Coronary artery (tissue), 2 donors: Measurements from ENCODE around the gene ITGA7.

ENCODE experiments used
- DNase-seq: peaks from one replicate; pipeline ENCODE4 v3.0.0-alpha.2; 2017; ENCODE audit warnings: low spot score
- H3K27ac ChIP-seq, 2 donors: fragments of 200-600 bp; sonication (generic); one replicate each; pipeline ENCODE4 v1.5.1; 2016 to 2019
- H3K4me3 ChIP-seq: fragments of 200-600 bp; sonication (generic); 2 replicates; pipeline ENCODE4 v1.5.1; 2016; ENCODE audit warnings: mild to moderate bottlenecking, moderate library complexity
- TF ChIP-seq, protein P1 (sequence below): fragments of 200-600 bp; sonication (generic); IDR thresholded peaks from one replicate; pipeline ENCODE4 v1.5.1; 2019; ENCODE audit warnings: antibody characterized with exemption

The ITGA7 gene

DNA sequence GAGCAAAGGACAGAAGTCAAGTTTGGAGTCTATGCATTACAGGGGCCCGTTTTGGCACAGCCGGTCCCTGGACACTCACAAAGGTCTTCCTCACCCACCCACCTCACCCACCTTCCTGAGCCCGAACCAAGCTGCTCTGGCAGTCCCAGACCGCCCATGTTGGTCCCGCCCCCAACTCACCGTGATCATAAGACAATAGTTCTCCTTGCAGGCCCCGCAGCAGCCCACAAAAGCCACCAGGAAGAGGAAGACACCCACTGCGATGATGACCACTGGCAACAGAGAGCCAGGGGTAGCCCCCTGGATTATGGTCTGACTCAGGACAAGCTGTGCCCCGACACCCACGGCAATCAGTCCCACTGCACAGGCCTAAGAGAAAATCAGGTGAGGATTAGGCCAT lies 19.3 kb upstream of the ITGA7 start:
- Histone ChIP-seq H3K27ac (peak overlapping the region; percentile 96 to 98), H3K4me3 (peak overlapping the region; percentile 95)
- no peak for DNase-seq
- TF ChIP-seq, protein P1, sequence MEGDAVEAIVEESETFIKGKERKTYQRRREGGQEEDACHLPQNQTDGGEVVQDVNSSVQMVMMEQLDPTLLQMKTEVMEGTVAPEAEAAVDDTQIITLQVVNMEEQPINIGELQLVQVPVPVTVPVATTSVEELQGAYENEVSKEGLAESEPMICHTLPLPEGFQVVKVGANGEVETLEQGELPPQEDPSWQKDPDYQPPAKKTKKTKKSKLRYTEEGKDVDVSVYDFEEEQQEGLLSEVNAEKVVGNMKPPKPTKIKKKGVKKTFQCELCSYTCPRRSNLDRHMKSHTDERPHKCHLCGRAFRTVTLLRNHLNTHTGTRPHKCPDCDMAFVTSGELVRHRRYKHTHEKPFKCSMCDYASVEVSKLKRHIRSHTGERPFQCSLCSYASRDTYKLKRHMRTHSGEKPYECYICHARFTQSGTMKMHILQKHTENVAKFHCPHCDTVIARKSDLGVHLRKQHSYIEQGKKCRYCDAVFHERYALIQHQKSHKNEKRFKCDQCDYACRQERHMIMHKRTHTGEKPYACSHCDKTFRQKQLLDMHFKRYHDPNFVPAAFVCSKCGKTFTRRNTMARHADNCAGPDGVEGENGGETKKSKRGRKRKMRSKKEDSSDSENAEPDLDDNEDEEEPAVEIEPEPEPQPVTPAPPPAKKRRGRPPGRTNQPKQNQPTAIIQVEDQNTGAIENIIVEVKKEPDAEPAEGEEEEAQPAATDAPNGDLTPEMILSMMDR = no peak

DNA sequence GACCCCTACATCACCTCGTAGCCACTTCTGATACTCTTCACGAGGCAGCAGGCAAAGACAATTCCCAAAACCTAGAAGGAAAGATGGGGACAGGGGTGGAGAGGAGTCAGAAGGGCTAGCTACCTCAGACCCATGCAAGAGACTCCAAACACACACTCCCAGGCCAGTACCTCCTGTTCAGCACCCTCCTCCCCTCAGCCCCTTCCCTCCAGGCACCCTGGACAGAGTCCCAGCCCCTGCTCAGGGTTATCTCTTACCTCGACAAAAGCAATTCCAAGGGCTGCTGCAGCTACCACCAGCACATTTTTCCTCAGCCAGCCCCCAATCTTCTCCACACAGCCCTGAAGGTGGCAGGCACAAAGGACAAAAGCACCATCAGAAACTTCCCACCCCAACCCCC lies 17.9 kb upstream of the ITGA7 start:
- H3K27ac ChIP-seq = peak overlapping the region; percentile 0 to 13
- DNase-seq = no peak
- TF ChIP-seq, protein P1 = no peak
- no peak overlapping the region for H3K4me3 ChIP-seq

DNA sequence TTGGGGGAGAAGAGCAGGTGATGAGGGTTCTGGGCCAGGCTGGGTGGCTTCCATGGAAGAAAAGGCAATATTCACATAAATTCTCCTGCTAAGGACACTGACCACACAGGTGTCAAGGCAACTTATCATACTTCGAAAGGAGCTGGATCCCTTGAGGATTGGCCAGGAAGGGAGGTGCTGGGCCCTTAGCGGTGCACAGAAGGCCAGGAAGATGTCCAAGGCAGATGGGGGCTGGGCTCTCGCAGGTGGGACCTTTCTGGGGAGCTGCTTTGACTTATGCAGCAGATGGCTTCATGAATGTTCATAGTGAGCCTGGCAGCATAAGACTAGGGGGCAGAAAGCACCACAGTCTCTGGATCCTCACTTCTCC lies 17.2 kb upstream of the ITGA7 start:
- no peak for DNase-seq
- Histone ChIP-seq H3K27ac (peak overlapping the region in 1 of 2 donors; percentile 61), H3K4me3 (no peak overlapping the region)
- TF ChIP-seq, protein P1 = no peak

DNA sequence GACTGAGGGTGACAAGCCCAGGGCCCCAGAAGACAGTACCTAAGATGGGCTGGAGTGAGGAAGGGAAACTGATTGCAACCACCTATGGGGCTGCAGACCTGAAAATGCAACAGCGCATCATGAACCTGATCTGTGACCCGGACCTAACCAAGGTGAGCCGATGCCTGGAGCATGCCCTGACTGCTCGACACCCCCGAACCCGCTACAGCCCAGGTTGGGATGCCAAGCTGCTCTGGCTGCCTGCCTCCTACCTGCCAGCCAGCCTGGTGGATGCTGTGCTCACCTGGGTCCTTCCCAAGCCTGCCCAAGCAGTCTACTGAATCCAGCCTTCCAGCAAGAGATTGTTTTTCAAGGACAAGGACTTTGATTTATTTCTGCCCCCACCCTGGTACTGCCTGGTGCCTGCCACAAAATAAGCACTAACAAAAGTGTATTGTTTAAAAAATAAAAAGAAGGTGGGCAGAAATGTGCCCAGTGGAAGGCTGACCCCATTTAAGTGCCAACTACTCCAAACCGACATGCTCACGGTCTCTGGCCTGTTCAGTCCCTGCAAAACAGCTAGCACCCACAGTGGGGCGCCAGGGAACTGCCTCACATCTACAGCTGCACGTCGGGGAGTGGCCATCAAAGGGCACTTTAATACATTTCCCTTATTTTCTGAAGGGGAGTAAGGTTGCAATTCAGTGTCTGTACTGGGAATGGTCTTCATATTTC lies 16.7 kb upstream of the ITGA7 start:
- TF ChIP-seq, protein P1 = peak; percentile 41
- DNase-seq = no peak
- peak overlapping the region; percentile 37 for H3K4me3 ChIP-seq
- peak overlapping the region; percentile 8 to 61 for H3K27ac ChIP-seq

DNA sequence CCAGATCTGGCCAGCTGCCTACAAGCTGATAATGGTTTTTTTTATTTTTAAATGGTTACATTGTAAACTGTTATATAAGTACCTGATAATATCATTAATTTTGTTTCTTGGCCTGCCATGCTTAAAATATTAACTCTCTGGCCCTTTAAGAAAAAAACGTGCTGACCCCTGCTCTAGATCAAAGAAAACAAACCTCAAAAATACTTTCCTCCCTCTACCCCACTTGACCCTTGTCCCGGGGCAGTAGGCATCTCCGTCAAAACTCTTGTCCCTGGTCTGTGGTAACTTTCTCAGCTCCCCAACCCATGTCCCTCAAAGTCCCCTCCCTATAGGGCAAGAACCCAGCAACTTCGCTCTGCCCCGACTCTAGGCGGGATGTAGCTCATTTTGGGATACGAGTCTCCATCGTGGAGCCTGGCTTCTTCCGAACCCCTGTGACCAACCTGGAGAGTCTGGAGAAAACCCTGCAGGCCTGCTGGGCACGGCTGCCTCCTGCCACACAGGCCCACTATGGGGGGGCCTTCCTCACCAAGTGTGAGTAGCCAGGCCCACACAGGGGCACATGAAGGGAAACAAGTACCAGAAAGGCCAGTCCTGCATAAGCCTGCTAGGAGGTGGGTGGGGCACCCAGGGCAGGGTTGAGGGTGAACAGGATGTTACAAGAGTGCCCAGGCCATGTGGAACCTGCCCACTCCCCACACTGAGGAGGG lies 16.0 kb upstream of the ITGA7 start:
- peak overlapping the region; percentile 37 for H3K4me3 ChIP-seq
- no peak for DNase-seq
- TF ChIP-seq, protein P1 = no peak
- peak overlapping the region; percentile 8 to 50 for H3K27ac ChIP-seq

DNA sequence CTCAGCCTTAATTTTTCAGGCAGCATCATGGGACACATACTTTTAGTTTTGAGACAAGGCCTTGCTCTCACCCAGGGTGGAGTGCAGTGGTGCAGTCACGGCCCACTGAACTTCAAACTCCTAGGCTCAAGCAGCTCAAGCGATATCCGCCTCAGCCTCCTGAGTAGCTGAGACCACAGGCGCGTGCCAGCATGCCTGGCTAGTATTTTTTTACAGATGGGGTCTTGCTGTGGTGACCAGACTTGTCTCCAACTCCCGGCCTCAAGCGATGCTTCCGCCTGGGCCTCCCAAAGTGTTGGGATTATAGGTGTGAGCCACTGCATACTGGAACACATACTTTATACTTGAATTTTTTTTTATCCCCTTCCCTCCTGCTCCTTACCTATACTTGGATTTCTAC lies 15.2 kb upstream of the ITGA7 start:
- TF ChIP-seq, protein P1 = no peak
- H3K27ac ChIP-seq = peak overlapping the region in 1 of 2 donors; percentile 52
- DNase-seq = no peak
- no peak overlapping the region for H3K4me3 ChIP-seq
